KMS-11 (cell line): ENCODE data around the gene KIAA0513.

Experiments used
- H2AFZ ChIP-seq: fragments of 200-600 bp; sonication (generic); 2 replicates; pipeline ENCODE4 v1.6.1; 2016; ENCODE audit warnings: antibody characterized with exemption, mixed run types, low read depth
- H3K27ac ChIP-seq: fragments of 200-600 bp; sonication (generic); 2 replicates; pipeline ENCODE4 v1.6.1; 2016; ENCODE audit warnings: mild to moderate bottlenecking, mixed run types
- H3K27me3 ChIP-seq: fragments of 200-600 bp; sonication (generic); 2 replicates; pipeline ENCODE4 v1.6.1; 2017; ENCODE audit warnings: mild to moderate bottlenecking, low read depth, mixed run types, moderate library complexity; ENCODE audit not compliant: insufficient read depth
- H3K36me3 ChIP-seq: fragments of 200-600 bp; sonication (generic); 2 replicates; pipeline ENCODE4 v1.6.1; 2017; ENCODE audit warnings: mild to moderate bottlenecking, mixed run types; ENCODE audit not compliant: insufficient read depth
- H3K4me1 ChIP-seq: fragments of 200-600 bp; sonication (generic); 2 replicates; pipeline ENCODE4 v1.6.1; 2016; ENCODE audit warnings: mild to moderate bottlenecking, low read depth, mixed run types; ENCODE audit not compliant: poor library complexity, severe bottlenecking
- H3K4me2 ChIP-seq: fragments of 200-600 bp; sonication (generic); 2 replicates; pipeline ENCODE4 v1.7.0; 2016; ENCODE audit warnings: mild to moderate bottlenecking, mixed run types
- H3K4me3 ChIP-seq: fragments of 200-600 bp; sonication (generic); IDR thresholded peaks from 2 replicates; pipeline ENCODE4 v1.6.1; 2017; ENCODE audit warnings: low read depth, low read length, mixed read lengths; ENCODE audit not compliant: insufficient read depth
- H3K79me2 ChIP-seq: fragments of 200-600 bp; sonication (generic); 2 replicates; pipeline ENCODE4 v1.6.1; 2016; ENCODE audit warnings: low read depth, mixed run types; ENCODE audit not compliant: insufficient read depth
- H3K9ac ChIP-seq: fragments of 200-600 bp; sonication (generic); 2 replicates; pipeline ENCODE4 v1.6.1; 2016; ENCODE audit warnings: mild to moderate bottlenecking, mixed run types
- H4K20me1 ChIP-seq: fragments of 200-600 bp; sonication (generic); 2 replicates; pipeline ENCODE4 v1.6.1; 2016; ENCODE audit warnings: mild to moderate bottlenecking, mixed run types; ENCODE audit not compliant: insufficient read depth
- CTCF ChIP-seq: fragments of 200-600 bp; sonication (generic); conservative IDR thresholded peaks from 2 replicates; pipeline ENCODE4 v1.6.1; 2017; ENCODE audit warnings: low read depth, mild to moderate bottlenecking, antibody characterized with exemption, low read length, moderate library complexity, mixed read lengths

KIAA0513 gene

GRCh38 chr16:85078226-85078625 is 50.6 kb downstream of the KIAA0513 start:
- H3K4me3 ChIP-seq: no peak overlapping the region
- no peak overlapping the region for H3K9ac ChIP-seq
- H3K27me3 ChIP-seq: no peaks in the 10 kb centered on the region
- H3K36me3 ChIP-seq: no peaks in the 10 kb centered on the region
- H2AFZ ChIP-seq: no peak overlapping the region
- no peaks in the 10 kb centered on the region for H3K79me2 ChIP-seq
- H3K27ac ChIP-seq: no peak overlapping the region
- H4K20me1 ChIP-seq: no peaks in the 10 kb centered on the region
- no peaks in the 10 kb centered on the region for H3K4me1 ChIP-seq
- H3K4me2 ChIP-seq: no peak overlapping the region
- TF ChIP-seq CTCF: no peak

- Histone ChIP-seq H3K4me3 (no peak overlapping the region), H3K27ac (no peak overlapping the region), H3K9ac (no peak overlapping the region), H3K27me3 (no peaks in the 10 kb centered on the region), H3K4me1 (no peaks in the 10 kb centered on the region), H2AFZ (no peak overlapping the region), H4K20me1 (no peaks in the 10 kb centered on the region), H3K36me3 (no peaks in the 10 kb centered on the region), H3K79me2 (no peaks in the 10 kb centered on the region), H3K4me2 (no peak overlapping the region)
- TF ChIP-seq CTCF: no peak
These were observed 51.4 kb downstream of the KIAA0513 start for GRCh38 chr16:85078952-85079351.

- Histone ChIP-seq H3K36me3 (no peaks in the 10 kb centered on the region), H3K4me3 (no peak overlapping the region), H3K4me2 (no peak overlapping the region), H4K20me1 (no peaks in the 10 kb centered on the region), H3K4me1 (no peaks in the 10 kb centered on the region), H2AFZ (no peak overlapping the region), H3K79me2 (no peaks in the 10 kb centered on the region), H3K9ac (no peak overlapping the region), H3K27me3 (no peaks in the 10 kb centered on the region), H3K27ac (no peak overlapping the region)
- no peak for TF ChIP-seq CTCF
These were observed 52.4 kb downstream of the KIAA0513 start for GRCh38 chr16:85079785-85080570.

- Histone ChIP-seq H3K4me2 (no peak overlapping the region), H3K9ac (no peak overlapping the region), H3K27ac (no peak overlapping the region), H3K4me1 (no peaks in the 10 kb centered on the region), H3K4me3 (no peak overlapping the region), H2AFZ (no peak overlapping the region), H3K36me3 (no peaks in the 10 kb centered on the region), H3K27me3 (no peaks in the 10 kb centered on the region), H4K20me1 (no peaks in the 10 kb centered on the region), H3K79me2 (no peaks in the 10 kb centered on the region)
- TF ChIP-seq CTCF: no peak
These were observed 53.4 kb downstream of the KIAA0513 start for GRCh38 chr16:85081038-85081437.
